Neuron (in vitro differentiated cells): ENCODE measurements around the gene SERPINB7.

Experiments
- H2AFZ ChIP-seq: one replicate; pipeline ENCODE4 v1.6.1; 2013; ENCODE audit warnings: low read depth, mild to moderate bottlenecking, inconsistent platforms, low read length, moderate library complexity
- H3K27me3 ChIP-seq: one replicate; pipeline ENCODE4 v1.6.1; 2013; ENCODE audit warnings: low read length; ENCODE audit not compliant: insufficient read depth
- H3K36me3 ChIP-seq: one replicate; pipeline ENCODE4 v1.6.1; 2013; ENCODE audit warnings: low read length; ENCODE audit not compliant: insufficient read depth
- H3K4me1 ChIP-seq: one replicate; pipeline ENCODE4 v1.6.1; 2013; ENCODE audit warnings: low read length; ENCODE audit not compliant: insufficient read depth
- H3K4me3 ChIP-seq: 2 replicates; pipeline ENCODE4 v1.5.1; 2013; ENCODE audit warnings: mild to moderate bottlenecking, low read length, moderate library complexity
- H3K9me3 ChIP-seq: one replicate; pipeline ENCODE4 v1.6.1; 2013; ENCODE audit warnings: low read length

The SERPINB7 gene

DNA sequence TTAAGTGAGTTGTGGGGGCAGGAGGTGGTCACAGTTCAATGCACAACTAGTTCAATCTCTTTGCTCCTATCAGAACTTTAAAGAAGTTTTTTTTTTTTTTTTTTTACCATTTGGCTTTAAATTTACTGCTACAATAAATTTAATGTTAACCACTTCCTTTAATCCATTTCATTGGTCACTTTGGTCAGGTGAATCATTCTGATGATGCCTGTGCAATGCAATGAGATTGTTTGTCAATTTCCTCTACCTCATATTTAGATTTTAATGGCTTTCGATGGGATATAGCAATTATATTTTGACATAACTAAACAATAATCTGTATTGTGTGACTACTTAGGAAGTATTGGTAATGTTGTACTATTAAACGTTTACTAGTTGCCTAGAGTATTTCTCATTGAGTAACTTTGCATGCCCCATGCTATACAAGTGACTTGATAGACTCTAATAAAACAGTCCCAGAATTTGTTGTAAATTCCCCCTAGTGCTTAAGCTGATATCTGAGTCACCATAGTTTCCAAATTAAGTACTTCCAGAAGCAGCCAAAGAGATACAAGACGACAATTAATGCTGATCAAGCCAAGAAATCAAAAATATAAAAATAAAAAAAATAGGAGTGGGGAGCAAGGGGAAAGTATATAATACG, 59.4 kb downstream of the SERPINB7 start:
- Histone ChIP-seq H2AFZ (no peak overlapping the region), H3K27me3 (peaks cover 7% of the 10 kb centered on the region), H3K4me1 (no peaks in the 10 kb centered on the region), H3K4me3 (no peak overlapping the region), H3K9me3 (no peaks in the 10 kb centered on the region), H3K36me3 (no peaks in the 10 kb centered on the region)

DNA sequence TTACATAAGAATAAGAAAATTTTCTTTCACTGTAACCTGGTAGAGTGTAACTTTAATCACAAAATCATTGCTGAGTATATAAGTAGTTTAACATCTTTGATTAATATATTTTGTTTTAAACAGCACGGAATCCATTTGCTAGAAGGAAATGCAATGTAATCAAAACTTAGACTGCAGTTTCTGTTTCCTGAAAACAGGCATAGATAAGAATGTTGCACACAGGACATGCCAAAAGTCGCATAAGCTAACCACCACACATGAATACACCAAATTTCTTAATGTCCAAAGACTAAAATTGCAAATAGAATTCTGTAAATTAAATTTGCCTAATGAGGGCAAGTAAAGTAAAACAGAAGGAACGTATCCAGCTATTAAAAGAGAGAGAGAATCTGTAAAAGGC, 61.2 kb downstream of the SERPINB7 start:
- H3K27me3 ChIP-seq = peaks cover 5% of the 10 kb centered on the region
- no peaks in the 10 kb centered on the region for H3K9me3 ChIP-seq
- no peak overlapping the region for H3K4me3 ChIP-seq
- H3K36me3 ChIP-seq = no peaks in the 10 kb centered on the region
- no peaks in the 10 kb centered on the region for H3K4me1 ChIP-seq
- no peak overlapping the region for H2AFZ ChIP-seq

DNA sequence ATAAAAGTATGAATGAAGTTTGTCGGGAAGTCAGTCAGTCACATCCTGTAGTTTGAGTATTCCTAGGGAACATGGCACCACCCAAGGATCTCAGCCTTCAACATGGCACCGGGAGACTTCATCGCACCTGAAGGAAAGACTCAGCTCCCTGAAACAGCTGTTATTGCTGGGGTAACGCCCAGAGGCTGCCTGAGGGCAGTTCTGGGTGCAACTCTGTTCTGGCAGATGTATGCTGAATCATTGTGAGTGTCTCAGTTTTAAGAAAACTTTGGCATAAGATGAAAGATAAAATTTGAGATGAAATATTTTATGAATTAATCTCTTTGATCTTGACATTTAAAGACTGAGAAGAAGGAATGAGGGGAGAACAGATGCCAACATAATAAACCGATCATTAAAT, 62.4 kb downstream of the SERPINB7 start:
- Histone ChIP-seq H3K4me1 (no peaks in the 10 kb centered on the region), H3K9me3 (no peaks in the 10 kb centered on the region), H2AFZ (no peak overlapping the region), H3K27me3 (peaks cover 2% of the 10 kb centered on the region), H3K4me3 (no peak overlapping the region), H3K36me3 (no peaks in the 10 kb centered on the region)

DNA sequence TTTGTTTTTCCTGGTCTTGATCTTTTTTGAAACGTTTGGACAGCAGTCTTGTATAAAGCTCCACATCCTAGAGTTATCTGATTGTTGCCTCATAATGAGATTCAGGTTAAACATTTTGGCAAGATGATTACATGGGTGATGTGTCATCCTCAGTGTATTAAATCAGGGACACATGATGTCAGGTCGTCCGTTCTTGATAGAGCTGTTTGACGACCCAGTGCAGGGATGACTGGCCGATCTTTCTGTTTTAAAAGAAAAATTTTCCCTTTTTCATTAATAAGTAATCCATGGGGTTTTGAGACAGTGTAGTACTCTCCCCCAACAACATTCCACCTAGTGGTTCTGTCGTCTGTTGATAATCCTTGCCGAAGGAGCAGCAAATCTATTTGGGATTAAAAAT, 67.8 kb downstream of the SERPINB7 start:
- Histone ChIP-seq H3K36me3 (no peaks in the 10 kb centered on the region), H2AFZ (no peak overlapping the region), H3K4me1 (no peaks in the 10 kb centered on the region), H3K27me3 (peaks cover 3% of the 10 kb centered on the region), H3K4me3 (no peak overlapping the region), H3K9me3 (no peaks in the 10 kb centered on the region)

DNA sequence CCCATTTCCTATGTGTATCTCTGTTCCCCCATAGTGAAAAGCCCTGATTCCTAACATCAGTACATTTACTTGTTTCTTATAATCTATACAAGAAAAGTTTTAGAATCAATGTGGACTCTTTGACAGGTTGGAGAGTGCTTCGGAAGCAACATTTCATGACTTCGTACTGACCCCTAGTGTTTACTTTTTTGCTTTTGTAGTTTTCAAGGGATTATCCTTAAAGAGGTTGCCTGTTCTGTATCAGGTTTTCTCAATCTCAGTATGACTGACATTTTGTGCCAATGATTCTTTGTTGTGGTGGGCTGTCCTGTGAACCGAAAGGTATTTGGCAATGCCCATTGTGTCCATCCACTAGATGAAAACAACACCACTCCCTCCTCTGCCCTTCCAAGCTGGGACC, 69.0 kb downstream of the SERPINB7 start:
- H3K4me1 ChIP-seq = no peaks in the 10 kb centered on the region
- H3K9me3 ChIP-seq = no peaks in the 10 kb centered on the region
- H3K36me3 ChIP-seq = no peaks in the 10 kb centered on the region
- no peak overlapping the region for H2AFZ ChIP-seq
- no peak overlapping the region for H3K4me3 ChIP-seq
- H3K27me3 ChIP-seq = peaks cover 3% of the 10 kb centered on the region

DNA sequence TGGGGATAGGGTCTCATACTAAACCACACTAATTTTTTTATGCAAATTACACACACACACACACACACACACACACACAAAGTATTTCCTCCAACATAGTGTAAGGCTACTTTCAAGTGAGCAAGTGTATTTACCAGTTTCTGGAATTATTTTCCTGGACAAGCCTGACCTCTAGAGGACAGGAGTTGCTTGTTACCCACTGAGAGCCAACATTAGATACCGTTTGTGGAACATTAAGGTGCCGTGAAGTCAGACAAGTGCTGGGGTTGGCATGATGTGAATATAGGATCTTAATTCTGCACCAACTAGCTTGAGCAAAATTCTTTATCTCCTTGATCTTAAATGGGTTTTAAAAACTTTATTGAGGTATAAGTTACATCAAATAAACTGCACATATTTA, 72.9 kb downstream of the SERPINB7 start:
- H3K36me3 ChIP-seq = no peaks in the 10 kb centered on the region
- no peak overlapping the region for H3K4me3 ChIP-seq
- no peaks in the 10 kb centered on the region for H3K9me3 ChIP-seq
- peaks cover 3% of the 10 kb centered on the region for H3K27me3 ChIP-seq
- H3K4me1 ChIP-seq = no peaks in the 10 kb centered on the region
- no peak overlapping the region for H2AFZ ChIP-seq

DNA sequence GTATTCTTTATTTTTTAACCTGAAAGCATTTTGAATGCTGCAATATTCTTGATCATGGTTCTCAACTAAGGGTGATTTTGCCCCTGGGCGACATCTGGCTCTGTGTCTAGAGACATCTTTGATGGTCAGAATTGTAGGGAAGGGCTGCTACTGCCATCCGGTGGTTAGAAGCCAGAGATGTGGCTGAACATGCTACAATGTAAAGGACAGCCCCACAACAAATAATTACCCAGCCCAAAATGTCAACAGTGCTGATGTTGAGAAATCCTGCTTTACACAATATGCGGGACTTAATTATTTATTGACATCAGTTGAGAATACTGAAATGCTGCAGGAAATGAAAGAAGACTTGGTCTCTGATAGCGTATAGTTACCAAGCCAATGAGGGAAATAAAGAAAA, 74.8 kb downstream of the SERPINB7 start:
- Histone ChIP-seq H3K4me1 (no peaks in the 10 kb centered on the region), H3K9me3 (no peaks in the 10 kb centered on the region), H3K36me3 (no peaks in the 10 kb centered on the region), H2AFZ (no peak overlapping the region), H3K4me3 (no peak overlapping the region), H3K27me3 (peaks cover 3% of the 10 kb centered on the region)

DNA sequence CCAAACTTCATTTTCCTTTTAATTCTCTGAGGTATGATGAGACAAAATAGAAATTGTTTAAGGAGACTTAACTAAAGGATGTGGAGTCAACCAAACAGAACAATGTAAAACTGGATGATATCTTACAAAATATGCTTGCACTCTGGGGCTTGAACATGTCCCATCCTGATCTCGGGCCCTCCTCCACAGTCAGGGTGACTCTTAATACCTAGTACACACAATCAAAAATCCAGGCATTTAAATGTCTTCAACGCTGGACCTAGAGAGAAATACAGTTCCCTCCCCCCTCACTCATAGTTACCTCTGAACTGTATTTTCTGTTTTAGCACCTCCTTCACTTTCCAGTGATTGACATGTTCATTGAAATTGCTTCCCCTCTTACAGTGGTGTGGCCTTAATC, 75.4 kb downstream of the SERPINB7 start:
- no peak overlapping the region for H3K4me3 ChIP-seq
- peaks cover 1% of the 10 kb centered on the region for H3K27me3 ChIP-seq
- H2AFZ ChIP-seq = no peak overlapping the region
- no peaks in the 10 kb centered on the region for H3K36me3 ChIP-seq
- no peaks in the 10 kb centered on the region for H3K9me3 ChIP-seq
- H3K4me1 ChIP-seq = no peaks in the 10 kb centered on the region
